Measurements from ENCODE around the gene DBH.

Gene DBH

DNA sequence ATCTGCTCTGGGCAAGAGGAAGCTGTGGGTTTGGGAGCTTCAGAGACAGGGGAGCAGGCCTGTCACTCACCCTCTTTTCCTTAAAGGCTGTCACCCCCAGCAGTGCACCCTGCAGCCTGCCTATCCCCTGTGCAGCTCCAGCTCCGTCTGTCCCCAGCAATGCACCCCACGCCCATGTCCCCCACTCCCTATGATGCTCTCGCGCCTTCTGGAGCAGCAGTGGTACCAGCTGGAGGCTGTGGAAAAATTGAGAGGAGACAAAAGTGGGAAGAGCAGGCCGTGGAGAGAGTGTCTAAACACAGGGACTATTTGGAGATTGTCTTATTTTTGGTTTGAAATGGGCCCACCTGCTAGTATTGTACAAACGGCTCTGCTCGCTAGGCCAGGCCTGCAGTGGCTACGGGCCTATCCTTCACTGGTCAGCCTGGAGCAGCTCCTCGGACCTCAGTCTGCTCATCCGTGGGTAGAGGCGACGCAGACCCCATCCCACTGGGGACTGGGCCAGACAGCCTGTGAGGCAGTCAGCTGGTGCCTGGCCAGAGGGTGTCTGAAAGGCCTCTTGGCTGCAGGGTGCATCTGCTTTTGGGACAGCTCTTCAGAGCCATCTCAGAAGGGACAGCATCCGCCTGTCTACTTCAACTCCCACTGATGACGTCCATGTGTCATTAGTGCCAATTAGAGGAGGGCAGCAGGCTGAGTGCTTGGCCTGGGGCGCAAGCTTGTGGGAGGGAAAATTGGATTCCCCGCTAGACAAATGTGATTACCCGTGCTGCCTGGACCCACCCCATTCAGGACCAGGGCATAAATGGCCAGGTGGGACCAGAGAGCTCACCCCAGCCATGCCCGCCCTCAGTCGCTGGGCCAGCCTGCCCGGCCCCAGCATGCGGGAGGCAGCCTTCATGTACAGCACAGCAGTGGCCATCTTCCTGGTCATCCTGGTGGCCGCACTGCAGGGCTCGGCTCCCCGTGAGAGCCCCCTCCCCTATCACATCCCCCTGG lies at the start of gene DBH:
TSS of gene DBH (plus strand) at position 831 of the 999 bp plus-strand sequence. CDS start at position 840, 9 bp downstream.
- DNase-seq: no peak

DNA sequence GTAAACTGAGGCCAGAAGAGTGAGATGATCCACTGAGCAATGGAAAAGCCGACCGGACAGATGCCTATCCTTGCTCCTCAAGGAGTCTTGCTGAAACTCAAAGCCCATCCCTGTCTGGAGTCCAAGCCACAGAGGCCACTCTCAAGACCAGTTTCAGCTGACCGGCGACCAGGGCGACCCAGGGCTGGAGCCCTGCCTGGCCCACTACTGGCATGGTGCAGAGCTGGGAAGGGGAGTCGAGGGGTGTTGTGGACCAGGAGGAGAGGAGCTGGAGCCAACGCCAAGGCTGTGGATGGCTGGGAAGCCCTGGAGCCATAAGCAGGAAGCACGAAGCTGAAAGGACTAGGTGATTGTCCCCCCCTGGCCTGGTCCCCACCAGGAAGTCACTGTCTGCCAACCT lies 49.1 kb upstream of the DBH start:
- DNase-seq: no peak

DNA sequence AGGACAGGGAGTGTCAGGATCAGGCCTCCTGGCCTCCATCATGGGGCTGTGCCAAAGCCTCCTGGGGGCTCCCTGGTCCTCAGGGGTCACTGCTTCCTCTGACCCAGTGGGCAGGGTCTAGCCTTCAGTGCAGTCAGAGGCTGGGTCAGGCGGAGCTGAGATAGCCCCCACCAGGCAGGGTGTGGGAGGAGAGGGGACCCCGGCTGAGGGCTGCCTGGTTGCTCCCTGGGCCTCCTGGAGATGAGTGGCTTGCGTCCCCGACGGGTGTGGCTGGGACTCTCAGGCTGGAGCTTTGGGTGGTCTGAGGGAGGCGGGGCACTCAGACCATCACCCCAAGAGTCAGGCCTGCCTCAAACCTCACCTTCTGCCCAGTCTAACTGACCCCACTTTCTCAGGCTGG lies 48.7 kb upstream of the DBH start:
- no peak for DNase-seq

DNA sequence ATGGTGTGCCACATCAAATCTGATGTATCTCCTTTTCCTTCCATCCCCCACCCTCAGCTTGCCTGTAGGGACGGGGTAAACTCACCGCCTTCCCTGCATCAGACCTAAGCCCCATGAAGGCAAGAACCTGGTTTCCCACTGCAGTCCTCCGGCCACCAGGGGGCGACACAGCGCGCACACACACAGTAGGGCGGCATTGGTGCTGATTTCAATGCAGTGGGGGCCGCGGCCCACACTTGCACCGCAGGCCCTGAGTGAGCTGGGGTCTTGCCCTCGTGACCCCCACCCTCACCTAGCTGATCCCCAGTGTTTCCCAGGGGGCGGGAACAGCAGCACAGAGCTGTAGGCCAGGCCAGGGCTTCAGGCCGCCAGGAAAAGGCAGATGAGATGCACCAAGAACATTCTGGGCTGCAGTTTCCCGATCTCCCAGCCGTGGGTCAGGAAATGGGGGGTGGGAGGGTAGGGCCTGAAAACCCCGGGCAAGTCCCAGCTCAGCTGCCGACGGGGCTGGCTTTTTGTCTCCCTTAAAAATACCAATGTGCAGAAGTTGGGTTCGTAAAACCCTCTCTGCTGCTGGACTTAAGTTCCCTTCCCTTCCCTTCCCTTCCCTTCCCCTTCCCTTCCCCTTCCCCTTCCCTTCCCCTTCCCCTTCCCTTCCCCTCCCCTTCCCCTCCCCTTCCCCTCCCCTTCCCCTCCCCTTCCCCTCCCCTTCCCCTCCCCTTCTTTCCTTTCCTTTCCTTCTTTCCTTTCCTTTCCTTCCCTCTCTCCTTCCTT lies 46.5 kb upstream of the DBH start:
- DNase-seq: no peak

DNA sequence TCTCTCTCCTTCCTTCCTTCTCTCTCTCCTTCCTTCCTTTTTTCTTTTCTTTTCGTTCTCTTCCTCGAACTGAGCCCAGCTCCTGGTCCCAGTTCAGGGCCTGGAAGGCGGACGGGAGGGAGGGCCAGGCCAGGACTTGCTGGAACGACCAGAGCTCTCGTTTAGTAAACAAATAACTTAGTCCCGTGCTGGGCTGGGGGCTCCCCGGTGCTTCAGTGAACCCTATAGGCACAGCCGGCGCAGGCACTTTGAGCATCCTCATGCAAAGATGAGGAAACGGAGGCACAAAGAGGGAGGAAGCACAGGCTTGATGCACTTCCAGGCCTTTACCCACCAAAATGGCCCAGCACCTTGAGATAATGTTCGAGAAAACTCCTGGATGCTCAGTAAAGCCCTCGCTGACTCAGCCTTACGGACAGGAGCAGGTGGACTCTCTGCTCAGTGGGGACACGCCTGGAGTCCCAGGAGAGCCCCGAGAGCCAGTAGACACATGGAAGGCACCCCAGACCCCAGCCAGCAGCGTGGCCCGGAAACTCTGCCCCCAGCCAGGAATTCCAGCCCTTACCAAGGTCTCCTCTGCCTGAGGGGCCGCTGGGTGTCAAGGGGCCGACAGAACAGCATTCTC lies 45.8 kb upstream of the DBH start:
- DNase-seq: no peak

DNA sequence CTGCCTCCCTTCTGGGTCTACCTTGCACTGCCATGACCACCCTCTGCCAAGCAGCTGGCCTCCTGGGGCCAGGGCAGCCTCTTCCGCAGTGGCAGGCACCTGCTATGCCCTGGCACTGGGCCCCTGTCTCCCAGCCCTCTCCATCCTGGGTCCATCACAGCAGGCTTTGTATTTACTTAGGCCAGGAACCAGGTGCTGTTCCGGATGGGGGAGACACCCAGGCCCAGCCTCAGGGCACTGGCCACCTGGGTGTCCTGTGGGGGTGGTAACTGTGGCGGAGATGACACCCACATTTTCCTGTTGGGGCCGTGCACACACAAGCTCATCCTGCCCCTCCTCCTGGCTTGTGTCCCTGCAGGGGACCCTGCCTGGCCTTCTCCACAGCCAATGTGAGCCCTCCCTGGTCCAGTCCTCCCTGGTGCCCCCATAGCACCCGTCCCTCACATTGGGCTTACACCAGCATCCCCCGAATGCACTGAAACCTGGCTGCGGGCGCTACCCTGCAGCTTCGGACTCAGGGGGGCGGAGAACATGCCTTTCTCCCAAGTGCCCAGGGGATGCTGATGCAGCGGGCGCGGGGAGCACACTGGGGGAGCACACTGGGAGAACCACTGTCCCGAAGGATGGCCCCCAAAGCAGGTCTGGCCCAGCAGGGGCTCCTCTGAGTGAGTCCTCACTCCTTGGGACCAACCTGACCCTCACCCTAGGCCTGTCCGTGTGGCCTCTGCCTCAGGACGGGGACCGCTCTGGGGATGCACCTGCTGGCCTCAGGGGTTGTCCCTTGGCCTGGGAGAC lies 44.9 kb upstream of the DBH start:
- DNase-seq: peak; percentile 8

DNA sequence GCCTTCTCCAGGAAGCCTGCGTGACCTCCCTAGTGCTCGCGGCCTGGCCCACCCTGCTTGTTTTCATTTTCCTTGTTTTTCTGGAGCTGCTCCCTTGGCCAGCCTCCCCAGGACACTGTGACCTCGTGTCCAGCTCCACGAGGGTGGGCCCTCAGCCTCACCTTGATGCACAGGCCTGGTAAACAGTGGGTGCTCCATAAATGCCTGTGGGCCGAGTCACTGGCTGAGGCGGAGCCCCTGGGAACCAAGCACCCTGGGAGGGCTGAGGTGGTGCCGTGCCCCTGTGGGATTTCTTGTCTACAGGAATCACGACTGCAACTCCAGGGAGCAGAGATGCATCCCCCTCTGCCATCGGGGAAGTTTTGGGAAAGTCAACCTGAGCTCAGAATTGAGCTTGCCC lies 44.2 kb upstream of the DBH start:
- DNase-seq: no peak

DNA sequence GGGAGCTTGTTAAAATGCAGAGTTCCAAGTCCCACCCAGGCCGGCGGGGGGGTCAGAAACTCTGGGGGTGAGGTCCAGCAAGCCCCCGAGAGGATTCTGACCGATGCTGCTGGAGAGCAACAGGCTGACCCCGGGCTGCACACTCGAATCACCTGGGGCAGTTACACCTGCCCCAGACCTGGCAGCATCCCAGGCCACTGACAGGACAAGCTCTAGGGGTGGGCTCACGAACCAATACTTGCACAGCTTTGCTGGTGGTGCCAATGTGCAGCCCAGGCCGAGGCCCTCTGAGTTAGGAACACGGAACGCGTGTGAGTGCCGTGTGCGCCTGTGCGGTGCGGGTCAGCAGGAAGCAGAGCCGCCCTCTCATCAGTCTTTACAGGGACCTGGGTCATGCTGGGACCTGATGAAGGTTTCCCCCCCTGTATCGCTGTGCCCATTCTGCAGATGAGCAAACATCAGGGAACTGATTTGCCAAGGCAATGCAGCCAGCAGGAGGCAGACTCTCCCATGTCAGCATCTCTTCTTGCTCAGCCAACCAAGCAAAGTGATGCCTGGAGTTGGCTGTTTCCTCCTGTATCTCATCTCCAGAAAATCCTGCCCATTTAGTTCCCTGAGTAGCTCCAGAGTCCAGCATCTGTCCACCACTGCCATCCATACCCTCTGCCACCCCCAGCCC lies 43.3 kb upstream of the DBH start:
- DNase-seq: no peak

DNA sequence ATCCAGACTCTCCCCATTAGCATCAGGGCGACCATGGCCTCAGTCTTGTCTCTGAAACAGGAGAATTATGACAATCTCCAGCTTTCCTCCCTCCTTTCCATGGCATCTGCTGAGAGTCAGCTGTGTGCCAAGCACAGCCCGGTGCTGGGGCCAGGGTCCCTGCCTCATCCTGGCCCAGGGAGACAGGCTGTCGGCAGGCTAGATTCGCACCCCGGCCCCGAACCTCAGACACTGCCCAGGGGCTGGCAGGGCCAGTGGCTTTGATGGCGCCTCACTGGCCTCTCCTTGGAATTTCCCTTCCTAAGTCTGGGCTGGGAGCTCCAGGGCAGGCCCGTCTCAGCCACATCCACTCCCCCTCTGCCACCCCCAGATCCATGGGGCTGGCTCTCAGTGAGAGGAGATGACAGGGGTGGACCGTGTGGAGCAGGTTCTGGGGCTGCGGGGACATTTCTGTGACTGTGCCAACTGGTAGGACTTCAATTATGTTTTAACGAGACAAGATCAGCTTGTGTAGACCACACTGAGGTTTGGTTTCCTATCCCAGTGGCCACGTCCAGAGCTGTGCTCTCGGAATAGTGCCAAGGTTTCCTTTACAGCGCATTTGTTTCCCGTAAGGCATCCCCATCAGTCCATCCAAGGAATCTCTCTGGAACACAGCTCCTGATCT lies 42.4 kb upstream of the DBH start:
- DNase-seq: no peak

DNA sequence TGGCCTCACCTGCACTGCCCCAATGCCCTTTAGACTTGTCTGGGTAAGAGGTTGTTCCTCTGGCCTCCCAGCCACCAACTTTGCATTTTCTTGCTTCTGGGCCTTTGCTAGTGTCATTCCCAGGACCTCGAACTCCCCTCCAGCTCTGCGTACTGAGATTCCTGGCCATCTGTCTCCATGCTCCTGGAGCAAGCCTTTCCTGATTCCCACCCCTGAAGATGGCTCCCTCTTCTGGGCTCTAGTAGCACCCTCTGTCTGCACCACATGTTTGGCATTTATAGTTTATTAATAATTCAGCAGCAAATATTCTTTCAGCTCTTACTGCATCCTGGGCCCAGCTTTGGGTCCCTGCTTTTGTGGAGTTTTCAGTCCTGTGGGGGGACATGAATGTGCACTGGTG lies 41.9 kb upstream of the DBH start:
- no peak for DNase-seq

DNA sequence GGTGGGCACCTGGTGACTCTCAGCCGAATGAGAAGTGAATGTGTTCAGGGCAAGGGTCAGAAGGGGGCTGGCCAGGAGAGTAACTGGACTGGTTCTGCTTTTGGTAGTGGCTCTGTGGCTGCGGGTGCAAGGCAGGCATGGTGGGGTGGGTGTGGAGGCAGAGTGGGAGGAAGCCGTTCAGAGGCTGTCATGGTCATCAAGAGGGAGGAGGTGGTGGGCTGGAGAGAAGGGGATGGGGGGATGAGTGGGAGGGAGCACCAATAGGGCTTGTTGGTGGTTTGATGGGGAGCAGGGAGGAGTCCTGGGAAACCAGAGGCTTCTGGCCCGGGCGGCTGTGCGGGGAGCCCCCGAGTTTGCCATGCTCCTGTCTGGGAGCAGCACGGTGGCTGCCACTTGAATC lies 40.3 kb upstream of the DBH start:
- no peak for DNase-seq

DNA sequence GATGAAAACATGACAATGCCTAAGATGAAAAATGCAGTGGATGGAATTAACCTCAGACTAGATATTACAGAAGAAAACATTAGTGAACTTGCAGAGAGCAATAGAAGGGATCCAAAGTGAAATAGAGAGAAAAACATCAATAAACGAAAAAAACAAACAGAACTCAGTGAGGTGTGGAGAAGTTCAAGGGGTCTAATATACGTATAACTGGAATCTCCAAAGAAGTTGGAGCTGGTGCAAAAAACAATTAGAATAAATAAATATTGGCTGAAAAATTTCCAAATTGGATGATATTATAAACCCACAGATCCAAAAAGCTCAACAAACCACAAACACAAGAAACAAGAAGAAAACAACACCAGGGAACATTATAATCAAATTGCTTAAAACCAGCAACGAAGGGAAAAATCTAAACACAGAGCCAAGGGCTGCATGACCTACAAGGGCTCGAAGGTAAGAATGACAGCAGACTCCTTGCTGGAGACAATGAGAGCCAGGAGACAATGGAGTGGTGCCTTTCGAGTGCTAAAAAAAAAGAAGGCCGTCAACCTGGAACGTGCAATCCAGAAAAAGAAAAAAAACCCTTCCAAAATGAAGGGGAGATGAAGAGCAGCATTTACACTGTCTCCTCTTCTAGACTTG lies 38.7 kb upstream of the DBH start:
- no peak for DNase-seq

DNA sequence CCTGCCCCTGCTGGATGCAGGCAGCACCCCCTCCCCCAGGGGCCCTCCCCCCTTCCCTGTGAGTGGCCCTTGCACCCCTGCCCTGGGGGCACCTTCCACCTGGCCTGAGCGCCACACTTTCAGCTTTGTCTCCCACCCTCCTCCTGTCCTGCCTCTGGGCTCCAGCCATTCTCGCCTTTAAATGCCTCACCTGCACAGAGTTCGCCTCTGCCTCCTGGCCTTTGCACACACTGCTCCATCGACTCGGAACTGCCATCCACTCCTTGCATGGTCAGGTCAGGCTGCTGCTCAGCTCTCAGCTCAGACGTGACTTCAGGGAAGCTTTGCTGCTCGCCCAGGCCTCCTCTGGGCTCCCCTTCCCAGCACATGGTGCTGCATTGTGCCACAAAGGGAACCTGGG lies 37.2 kb upstream of the DBH start:
- no peak for DNase-seq

DNA sequence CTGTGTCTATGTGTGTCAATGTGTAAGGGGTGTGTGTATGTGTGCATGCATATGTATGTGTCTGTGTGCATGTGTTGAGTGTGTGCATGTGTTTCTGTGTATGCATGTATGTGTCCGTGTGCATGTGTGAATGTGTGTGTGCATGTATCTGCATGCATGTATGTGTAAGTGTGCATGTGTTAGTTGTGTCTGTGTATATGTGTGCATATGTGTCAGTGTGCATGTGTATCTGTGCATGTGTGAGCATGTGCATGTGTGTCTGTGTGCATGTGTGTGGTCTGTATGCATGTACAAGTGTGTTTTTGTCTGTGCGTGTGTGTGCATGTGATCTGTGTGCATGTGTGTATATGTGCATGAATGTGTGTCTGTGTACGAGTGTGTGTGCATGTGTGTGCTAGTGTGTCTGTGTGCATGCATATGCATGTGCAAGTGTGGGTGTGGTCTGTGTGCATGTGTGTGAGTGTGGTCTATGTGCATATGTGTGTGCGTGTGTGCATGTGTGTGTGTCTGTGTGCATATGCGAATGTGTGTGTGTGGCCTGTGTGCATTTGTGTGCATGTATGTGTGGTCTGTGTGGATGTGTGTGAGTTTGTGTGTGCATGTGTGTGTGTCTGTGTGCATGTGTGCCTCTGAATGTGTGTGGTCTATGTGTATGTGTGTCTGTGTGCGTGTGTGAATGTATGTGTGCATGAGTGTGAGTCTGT lies 36.5 kb upstream of the DBH start:
- no peak for DNase-seq

DNA sequence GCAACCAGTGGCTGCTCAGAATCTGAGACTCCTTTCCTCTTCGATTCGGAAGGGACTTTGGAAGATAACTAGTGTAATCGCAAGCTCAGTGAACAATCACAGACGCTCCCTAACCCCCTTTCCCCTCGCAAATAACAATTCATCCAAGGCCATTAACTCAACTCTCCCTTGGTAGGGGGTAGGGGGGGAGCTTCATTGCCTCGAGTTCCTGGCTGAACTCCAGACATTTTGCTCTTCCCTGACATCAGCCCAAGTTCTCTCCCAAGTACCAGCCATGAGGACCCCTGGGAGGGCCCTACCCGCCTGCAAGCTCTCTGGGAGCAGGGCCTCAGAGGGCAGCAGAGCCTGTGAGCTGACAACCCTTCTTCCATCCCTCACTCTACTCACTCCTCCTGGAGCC lies 35.4 kb upstream of the DBH start:
- DNase-seq: no peak

DNA sequence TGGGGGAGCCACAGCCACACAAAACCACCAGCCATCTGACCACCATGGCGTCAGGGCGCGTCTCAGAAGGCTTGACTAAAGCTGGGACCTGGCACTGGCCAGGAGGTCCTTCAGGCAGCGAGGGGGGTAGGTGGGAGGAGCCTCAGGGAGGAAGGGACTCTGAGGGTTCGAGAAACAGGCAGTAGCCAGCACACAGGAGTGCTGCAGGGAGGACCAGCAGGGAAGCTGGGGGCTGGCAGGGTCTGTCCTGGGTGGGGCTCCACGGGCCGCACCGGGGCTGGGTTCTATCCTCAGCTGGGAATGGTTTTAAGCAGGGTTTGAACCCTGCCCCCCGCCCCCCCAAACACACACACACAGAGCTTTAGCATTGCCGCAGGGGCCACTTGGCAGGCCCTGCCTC lies 34.4 kb upstream of the DBH start:
- DNase-seq: no peak

DNA sequence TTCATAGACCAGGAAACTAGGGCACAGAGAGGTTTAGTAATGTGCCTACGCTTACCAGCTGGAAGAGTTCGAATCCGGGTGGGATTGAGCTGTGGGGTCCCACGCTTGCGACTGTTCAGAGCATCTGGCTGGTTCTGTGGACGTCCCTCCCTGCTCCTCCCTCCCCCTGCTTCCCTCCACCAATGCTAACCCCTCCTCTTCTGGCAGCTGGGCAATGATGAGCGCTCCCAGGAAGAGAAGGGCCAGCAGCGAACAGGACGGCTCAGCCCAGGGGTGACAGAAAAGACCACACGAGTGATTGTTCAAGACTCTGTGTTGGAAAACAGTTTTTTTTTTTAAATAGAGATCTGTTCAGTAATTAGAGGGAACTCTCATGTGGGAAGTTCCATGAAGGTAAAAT lies 33.9 kb upstream of the DBH start:
- no peak for DNase-seq

DNA sequence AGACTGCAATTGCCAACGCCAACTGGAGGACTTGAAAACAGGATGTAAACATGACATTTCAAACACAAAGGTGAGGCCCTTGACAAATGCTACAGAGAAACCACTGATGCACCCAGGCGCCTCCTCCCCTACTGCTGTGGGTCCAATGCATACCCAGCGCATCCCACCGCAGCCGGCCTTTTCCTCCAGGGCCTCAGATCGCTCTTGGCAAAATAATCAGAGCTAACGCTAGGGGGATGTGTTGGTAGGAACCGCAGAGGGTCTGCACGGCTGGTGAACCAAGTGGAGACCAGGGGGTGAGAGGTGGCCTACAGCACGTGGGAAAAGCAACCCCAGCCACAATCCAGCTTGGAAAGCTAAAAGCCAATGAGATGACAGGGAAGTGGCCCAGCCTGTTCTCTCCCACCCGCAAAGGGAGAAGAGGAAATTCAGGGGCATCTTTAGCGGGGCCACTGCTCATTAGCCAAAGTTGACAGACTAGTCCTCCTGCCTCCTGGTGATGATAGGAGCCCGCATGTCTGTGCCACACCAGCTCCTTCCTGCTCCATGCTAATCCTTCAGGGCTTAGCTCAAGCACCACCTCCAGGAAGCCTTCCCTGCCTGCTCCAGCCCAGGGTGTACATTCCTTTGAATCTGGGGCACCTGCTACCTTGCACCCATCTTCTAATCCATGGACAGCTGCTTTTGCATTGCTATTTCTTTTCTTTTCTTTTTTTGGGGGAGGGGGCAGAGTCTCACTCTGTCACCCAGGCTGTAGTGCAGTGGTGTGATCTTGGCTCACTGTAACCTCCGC lies 32.8 kb upstream of the DBH start:
- no peak for DNase-seq

DNA sequence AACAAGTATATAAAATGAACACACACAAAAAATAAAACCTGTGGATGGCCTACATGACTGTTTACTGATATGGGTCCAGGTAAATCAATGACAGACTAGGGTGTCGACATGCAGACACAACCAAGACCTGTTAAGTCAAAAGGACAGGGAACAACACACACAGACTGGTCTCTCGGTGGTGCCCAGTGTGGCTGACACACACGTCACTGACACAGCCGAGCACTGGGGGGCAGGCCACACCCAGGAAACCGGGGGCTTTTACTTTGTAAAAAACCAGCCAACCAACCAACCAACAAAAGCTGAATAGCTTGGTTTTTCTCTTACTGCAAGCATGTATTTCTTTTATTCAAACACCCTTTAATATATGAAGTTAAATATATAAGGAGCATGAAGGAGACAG lies 31.9 kb upstream of the DBH start:
- no peak for DNase-seq

DNA sequence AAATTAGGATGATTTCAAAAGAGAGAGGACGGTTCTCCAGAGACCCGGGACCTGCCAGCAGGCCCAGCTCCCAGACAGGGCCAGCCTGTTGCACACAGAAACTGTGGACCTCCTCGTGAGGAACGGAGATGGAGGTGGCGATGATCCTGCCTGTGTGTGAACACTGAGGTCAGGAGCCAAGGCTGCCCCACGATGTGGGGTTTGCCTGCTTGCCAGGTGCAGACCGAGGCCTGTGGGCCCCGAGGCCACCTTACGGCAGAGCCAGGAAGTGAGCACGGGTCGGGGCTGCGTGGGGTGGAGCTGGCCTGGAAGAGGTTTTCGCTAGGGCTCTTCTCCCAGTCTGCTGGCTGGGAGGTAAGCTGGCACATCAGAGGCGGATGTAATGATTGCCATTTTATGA lies 31.3 kb upstream of the DBH start:
- DNase-seq: no peak

Data from DMS79 (cell line).